Measurements from ENCODE around the gene BTNL2. TPM values are rescaled to one million over a fixed set of nuclear protein-coding genes. Genes with fewer than 3 reads are reported as not detected.

The BTNL2 gene
- not detected in 2 replicates for total RNA-seq

GRCh38 chr6:32406857-32407256 lies at the start of gene BTNL2:
Gene BTNL2 (minus strand): TSS chr6:32407181. CDS start chr6:32407123, 58 bp downstream.

GRCh38 chr6:32439602-32440214 lies 32.7 kb upstream of the BTNL2 start, which contains the start of gene HLA-DRA:
Gene HLA-DRA (plus strand): TSS chr6:32439887. CDS start chr6:32439951, 64 bp downstream.

GRCh38 chr6:32371803-32372202 lies 35.2 kb downstream of the BTNL2 start, which contains the start of gene TSBP1:
Gene TSBP1 (minus strand): TSS chr6:32371903. CDS start chr6:32371706, 197 bp downstream.

Other genes with a start within 250 kb of the BTNL2 start
- gene EGFL8, start 242.6 kb downstream of the BTNL2 start, total RNA-seq = 3.0 and 6.0 TPM in 2 replicates
- 45.0 and 51.9 TPM in 2 replicates for gene AGPAT1, start 231.1 kb downstream of the BTNL2 start, total RNA-seq
- gene RNF5, start 228.8 kb downstream of the BTNL2 start, total RNA-seq = 40.7 and 42.6 TPM in 2 replicates
- gene AGER, start 222.9 kb downstream of the BTNL2 start, total RNA-seq = 1.2 and 2.0 TPM in 2 replicates
- gene PBX2, start 217.0 kb downstream of the BTNL2 start, total RNA-seq = 36.3 and 48.5 TPM in 2 replicates
- 6.3 and 7.2 TPM in 2 replicates for gene GPSM3, start 214.5 kb downstream of the BTNL2 start, total RNA-seq
- 0.71 and 0.98 TPM in 2 replicates for gene NOTCH4, start 183.1 kb downstream of the BTNL2 start, total RNA-seq
- gene TSBP1, start 35.3 kb downstream of the BTNL2 start, total RNA-seq = not detected in 2 replicates
- 0.35 TPM in 1 of 2 replicates, not detected in the other for gene HLA-DRA, start 32.7 kb upstream of the BTNL2 start, total RNA-seq
- gene HLA-DRB5, start 123.1 kb upstream of the BTNL2 start, total RNA-seq = not detected in 2 replicates
- 0.14 TPM in 1 of 2 replicates, not detected in the other for gene HLA-DRB1, start 182.7 kb upstream of the BTNL2 start, total RNA-seq
- gene HLA-DQA1, start 230.2 kb upstream of the BTNL2 start, total RNA-seq = not detected in 2 replicates

Data from airway epithelial cell (primary cell).